HL-60 (cell line): ENCODE results near the gene STARD6.

Source experiments
- DNase-seq, 2 experiments: peaks; one replicate each; pipeline ENCODE4 v3.0.0-alpha.2; 2010 to 2020; ENCODE audit warnings: low read depth in 1 of 2, low spot score in 1 of 2
- H3K27ac ChIP-seq: fragments of 250-450 bp; sonication (Bioruptor Pico); replicated peaks from 2 replicates; pipeline ENCODE4 v1.5.1; 2020; ENCODE audit warnings: mild to moderate bottlenecking, moderate library complexity
- H3K27me3 ChIP-seq: fragments of 250-450 bp; sonication (Bioruptor Pico); 2 replicates; pipeline ENCODE4 v1.5.1; 2021; ENCODE audit warnings: mild to moderate bottlenecking, moderate library complexity; ENCODE audit not compliant: insufficient read depth, poor library complexity, severe bottlenecking
- H3K4me3 ChIP-seq: replicated peaks from 2 replicates; pipeline ENCODE4 v1.5.1; 2011; ENCODE audit warnings: mild to moderate bottlenecking, control low read depth, low read length; ENCODE audit not compliant: insufficient read depth
- CTCF ChIP-seq: IDR thresholded peaks from one replicate; pipeline ENCODE4 v1.5.1; 2011; ENCODE audit warnings: low read length, control low read depth, inconsistent platforms; ENCODE audit not compliant: insufficient read depth
- GABPA ChIP-seq: IDR thresholded peaks from 2 replicates; pipeline ENCODE4 v1.6.1; 2012; ENCODE audit warnings: low read depth
- POLR2AphosphoS5 ChIP-seq: IDR thresholded peaks from 2 replicates; pipeline ENCODE4 v1.6.1; 2012; ENCODE audit warnings: low read depth
- REST ChIP-seq: IDR thresholded peaks from 2 replicates; pipeline ENCODE4 v1.6.1; 2012; ENCODE audit warnings: low read depth; ENCODE audit not compliant: insufficient replicate concordance
- SPI1 ChIP-seq: IDR thresholded peaks from 2 replicates; pipeline ENCODE4 v1.6.1; 2012; ENCODE audit warnings: low read depth, mild to moderate bottlenecking, borderline replicate concordance

STARD6 gene

GRCh38 chr18:54335638-54336173 lies 22.0 kb downstream of the STARD6 start:
- no peak for DNase-seq
- Histone ChIP-seq H3K4me3 (no peak overlapping the region), H3K27me3 (no peaks in the 10 kb centered on the region), H3K27ac (no peak overlapping the region)
- TF ChIP-seq GABPA: no peak
- TF ChIP-seq SPI1: no peak
- TF ChIP-seq CTCF: no peak
- TF ChIP-seq REST: no peak
- TF ChIP-seq POLR2AphosphoS5: no peak

GRCh38 chr18:54330768-54331548 lies 26.7 kb downstream of the STARD6 start:
- no peak overlapping the region for H3K4me3 ChIP-seq
- TF ChIP-seq REST: no peak
- TF ChIP-seq CTCF: no peak
- TF ChIP-seq POLR2AphosphoS5: no peak
- no peak for TF ChIP-seq SPI1
- TF ChIP-seq GABPA: no peak
- DNase-seq: no peak
- H3K27ac ChIP-seq: no peak overlapping the region
- no peaks in the 10 kb centered on the region for H3K27me3 ChIP-seq

- no peak overlapping the region for H3K4me3 ChIP-seq
- DNase-seq: no peak
- TF ChIP-seq REST (no peak), POLR2AphosphoS5 (no peak), GABPA (no peak), SPI1 (no peak), CTCF (no peak)
- H3K27me3 ChIP-seq: no peaks in the 10 kb centered on the region
- H3K27ac ChIP-seq: no peak overlapping the region
These were observed 27.9 kb downstream of the STARD6 start for GRCh38 chr18:54329787-54330186.
